Subcutaneous adipose tissue (tissue), 4 donors: ENCODE results near the gene PARN. TPM values are rescaled to one million over a fixed set of nuclear protein-coding genes. Genes with fewer than 3 reads are reported as not detected.

Experiments used
- CTCF ChIP-seq: fragments of 450-650 bp; IDR thresholded peaks from one replicate; pipeline ENCODE4 v1.5.1; 2016; ENCODE audit warnings: low read depth, mild to moderate bottlenecking, control low read depth, antibody characterized with exemption, moderate library complexity
- total RNA-seq, 4 donors: library from RNA; depleted of rRNA; stranded (reverse); fragments of >200 nt; gene quantifications; one replicate each; pipeline ENCODE4 v1.1.0, GENCODE V29; 2016

PARN gene
- total RNA-seq, 4 donors from 2014 or later = 37.1 to 46.3 (median 39.9) TPM

DNA sequence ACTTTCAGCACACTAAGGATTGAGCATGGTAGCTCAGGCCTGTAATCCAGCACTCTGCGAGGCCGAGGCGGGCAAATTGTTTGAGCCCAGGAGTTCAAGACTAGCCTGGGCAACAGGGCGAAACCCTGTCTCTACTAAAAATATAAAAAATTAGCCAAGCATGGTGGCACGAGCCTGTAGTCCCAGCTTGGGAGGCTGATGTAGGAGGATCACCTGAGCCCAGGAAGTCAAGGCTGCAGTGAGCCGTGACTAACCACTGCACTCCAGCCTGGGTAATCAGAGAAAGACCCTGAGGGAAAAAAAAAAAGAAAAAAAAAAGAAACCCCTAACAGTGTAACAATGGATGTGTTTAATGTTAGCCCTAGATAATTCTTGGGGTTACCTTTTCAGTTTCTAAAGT lies 24.0 kb downstream of the PARN start:
- no peak for TF ChIP-seq CTCF

DNA sequence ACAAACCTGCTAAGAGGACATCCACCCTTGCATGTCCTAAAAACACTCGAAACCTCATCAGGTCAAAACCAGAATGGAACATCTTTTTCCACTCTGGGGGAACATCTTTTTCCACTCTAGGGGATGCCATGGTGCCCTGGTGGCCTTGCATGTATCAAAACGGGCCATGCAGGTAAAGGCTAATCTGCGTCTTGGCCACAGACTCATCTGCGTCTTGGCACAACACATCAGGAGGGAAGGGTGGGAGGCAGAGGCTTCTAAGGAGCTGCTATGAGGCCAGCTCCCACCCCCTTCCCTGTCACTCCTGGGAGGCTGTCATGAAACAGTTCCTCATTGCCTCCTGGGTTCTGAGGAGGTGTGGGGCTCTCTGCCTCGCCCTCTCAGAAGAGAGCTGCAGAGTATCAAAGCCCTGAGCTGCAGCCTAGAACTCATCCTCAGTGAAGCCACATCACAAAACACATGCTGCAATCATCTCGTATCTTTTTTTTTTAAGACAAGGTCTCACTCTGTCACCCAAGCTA lies 27.6 kb downstream of the PARN start:
- no peak for TF ChIP-seq CTCF

- no peak for TF ChIP-seq CTCF
Observed at GRCh38 chr16:14600164-14600563, 29.9 kb downstream of the PARN start.

- no peak for TF ChIP-seq CTCF
Observed at GRCh38 chr16:14586637-14587305, 43.3 kb downstream of the PARN start.

GRCh38 chr16:14585287-14585686 lies 44.8 kb downstream of the PARN start:
- TF ChIP-seq CTCF = no peak

DNA sequence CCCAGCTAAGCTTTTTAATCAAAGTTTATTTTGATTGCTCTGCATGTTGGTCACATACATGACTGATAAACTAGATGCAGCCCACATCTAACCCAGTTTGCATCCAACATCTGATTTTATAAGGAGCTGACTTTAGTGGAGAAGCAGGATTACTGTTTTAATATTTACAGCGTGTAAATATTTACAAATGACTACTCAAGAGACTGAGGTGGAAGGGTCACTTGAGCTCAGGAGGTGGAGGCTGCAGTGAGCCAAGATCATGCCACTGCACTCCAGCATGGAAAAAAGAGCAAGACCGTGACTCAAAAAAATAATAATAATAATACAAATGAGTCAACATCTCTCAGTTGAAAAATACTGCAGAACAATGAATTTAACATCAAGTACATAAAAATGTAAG lies 50.8 kb downstream of the PARN start:
- TF ChIP-seq CTCF = no peak

GRCh38 chr16:14576532-14576931 lies 53.5 kb downstream of the PARN start:
- TF ChIP-seq CTCF = no peak
